ENCODE measurements around the gene IFNGR2.

The IFNGR2 gene, protein sequence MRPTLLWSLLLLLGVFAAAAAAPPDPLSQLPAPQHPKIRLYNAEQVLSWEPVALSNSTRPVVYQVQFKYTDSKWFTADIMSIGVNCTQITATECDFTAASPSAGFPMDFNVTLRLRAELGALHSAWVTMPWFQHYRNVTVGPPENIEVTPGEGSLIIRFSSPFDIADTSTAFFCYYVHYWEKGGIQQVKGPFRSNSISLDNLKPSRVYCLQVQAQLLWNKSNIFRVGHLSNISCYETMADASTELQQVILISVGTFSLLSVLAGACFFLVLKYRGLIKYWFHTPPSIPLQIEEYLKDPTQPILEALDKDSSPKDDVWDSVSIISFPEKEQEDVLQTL

GRCh38 chr21:33403128-33403785 is at the start of gene IFNGR2:
Gene IFNGR2, plus strand, starts transcription at chr21:33403413. Its CDS starts 131 bp downstream, at chr21:33403544.
- peak within 1 kb of the TSS; percentile 84 for H3K4me3 ChIP-seq (ENCODE audit: low read depth, low read length)
- DNase-seq (ENCODE audit: low read depth): peak; percentile 40
- TF ChIP-seq, protein P1, sequence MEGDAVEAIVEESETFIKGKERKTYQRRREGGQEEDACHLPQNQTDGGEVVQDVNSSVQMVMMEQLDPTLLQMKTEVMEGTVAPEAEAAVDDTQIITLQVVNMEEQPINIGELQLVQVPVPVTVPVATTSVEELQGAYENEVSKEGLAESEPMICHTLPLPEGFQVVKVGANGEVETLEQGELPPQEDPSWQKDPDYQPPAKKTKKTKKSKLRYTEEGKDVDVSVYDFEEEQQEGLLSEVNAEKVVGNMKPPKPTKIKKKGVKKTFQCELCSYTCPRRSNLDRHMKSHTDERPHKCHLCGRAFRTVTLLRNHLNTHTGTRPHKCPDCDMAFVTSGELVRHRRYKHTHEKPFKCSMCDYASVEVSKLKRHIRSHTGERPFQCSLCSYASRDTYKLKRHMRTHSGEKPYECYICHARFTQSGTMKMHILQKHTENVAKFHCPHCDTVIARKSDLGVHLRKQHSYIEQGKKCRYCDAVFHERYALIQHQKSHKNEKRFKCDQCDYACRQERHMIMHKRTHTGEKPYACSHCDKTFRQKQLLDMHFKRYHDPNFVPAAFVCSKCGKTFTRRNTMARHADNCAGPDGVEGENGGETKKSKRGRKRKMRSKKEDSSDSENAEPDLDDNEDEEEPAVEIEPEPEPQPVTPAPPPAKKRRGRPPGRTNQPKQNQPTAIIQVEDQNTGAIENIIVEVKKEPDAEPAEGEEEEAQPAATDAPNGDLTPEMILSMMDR (conservative IDR thresholded peaks at IDR 0.05; ENCODE audit: low read depth, low read length): no peak

DNA sequence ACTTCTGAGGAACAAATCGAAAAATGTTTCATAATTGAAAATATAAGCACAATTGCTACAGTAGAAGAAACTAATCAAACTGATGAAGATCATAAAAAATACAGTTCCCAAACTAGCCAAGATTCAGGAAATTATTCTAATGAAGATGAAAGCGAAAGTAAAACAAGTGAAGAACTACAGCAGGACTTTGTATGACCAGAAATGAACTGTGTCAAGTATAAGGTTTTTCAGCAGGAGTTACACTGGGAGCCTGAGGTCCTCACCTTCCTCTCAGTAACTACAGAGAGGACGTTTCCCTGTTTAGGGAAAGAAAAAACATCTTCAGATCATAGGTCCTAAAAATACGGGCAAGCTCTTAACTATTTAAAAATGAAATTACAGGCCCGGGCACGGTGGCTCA is 47.9 kb upstream of the IFNGR2 start:
- no peak overlapping the region for H3K4me3 ChIP-seq (ENCODE audit: low read depth, low read length)
- DNase-seq (ENCODE audit: low read depth): peak; percentile 19
- TF ChIP-seq, protein P1 (conservative IDR thresholded peaks at IDR 0.05; ENCODE audit: low read depth, low read length): no peak

GRCh38 chr21:33355996-33356395 is 47.2 kb upstream of the IFNGR2 start:
- TF ChIP-seq, protein P1 (conservative IDR thresholded peaks at IDR 0.05; ENCODE audit: low read depth, low read length): no peak
- H3K4me3 ChIP-seq (ENCODE audit: low read depth, low read length): no peak overlapping the region
- DNase-seq (ENCODE audit: low read depth): no peak

- H3K4me3 ChIP-seq (ENCODE audit: low read depth, low read length): no peak overlapping the region
- DNase-seq (ENCODE audit: low read depth): no peak
- TF ChIP-seq, protein P1 (conservative IDR thresholded peaks at IDR 0.05; ENCODE audit: low read depth, low read length): no peak
Observed at GRCh38 chr21:33357177-33357576, 46.0 kb upstream of the IFNGR2 start.

GRCh38 chr21:33359446-33359845 is 43.8 kb upstream of the IFNGR2 start:
- TF ChIP-seq, protein P1 (conservative IDR thresholded peaks at IDR 0.05; ENCODE audit: low read depth, low read length): no peak
- no peak for DNase-seq (ENCODE audit: low read depth)
- no peak overlapping the region for H3K4me3 ChIP-seq (ENCODE audit: low read depth, low read length)

GRCh38 chr21:33360281-33360680 is 42.9 kb upstream of the IFNGR2 start:
- peak; percentile 37 for DNase-seq (ENCODE audit: low read depth)
- TF ChIP-seq, protein P1 (conservative IDR thresholded peaks at IDR 0.05; ENCODE audit: low read depth, low read length): no peak
- no peak overlapping the region for H3K4me3 ChIP-seq (ENCODE audit: low read depth, low read length)

All from choroid plexus epithelial cell (primary cell).